Hematopoietic multipotent progenitor cell treated with erythropoietin and hydrocortisone succinate and interleukin-3 and kit ligand, for 17 days (in vitro differentiated cells): ENCODE data around the gene GNE.
A peak's percentile ranks its signal among the peaks of the same experiment; 100 is the strongest.
"Not testable (repeated sequence)": the region's sequence is repeated elsewhere in the genome, so short reads cannot be mapped to it uniquely, and the experiment has no call there.

Experiments used
- DNase-seq: peaks from one replicate; pipeline ENCODE4 v3.0.0-alpha.2; 2015; ENCODE audit warnings: low spot score

GNE gene

DNA sequence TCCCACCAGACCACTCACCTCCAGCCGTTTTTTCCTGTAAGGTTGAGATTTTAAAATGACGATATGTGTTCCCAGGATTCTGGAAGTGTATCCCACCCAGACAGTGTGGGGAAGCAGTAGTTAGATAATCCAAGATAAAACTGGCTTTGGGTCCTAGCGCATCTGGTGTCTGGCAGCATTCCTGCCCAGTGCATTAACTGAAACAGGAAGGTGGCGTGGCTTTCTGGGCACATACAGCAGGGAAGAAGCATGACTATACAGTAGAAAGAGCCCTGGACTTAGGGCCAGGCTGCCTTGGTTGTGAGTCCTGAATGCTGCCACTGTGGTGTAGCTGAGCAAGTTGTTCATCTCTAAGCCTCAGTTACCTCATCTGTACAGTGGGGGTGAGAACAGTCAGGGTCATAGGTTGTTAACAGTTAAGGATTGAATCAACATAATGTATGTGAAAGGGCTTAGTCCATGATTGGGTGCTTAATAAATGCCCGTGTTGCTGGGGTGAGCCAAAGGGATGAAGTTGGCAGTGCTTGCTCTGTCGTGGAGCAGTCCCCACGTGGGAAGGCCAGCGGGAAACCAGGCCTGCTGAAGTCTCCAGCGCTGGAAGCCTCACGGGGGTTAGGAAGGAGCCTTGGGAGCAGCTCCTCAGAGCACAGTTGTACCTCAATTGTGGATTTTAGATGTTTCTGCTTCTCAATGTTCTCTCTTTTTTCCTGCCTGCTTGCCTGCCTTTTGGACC, 49.6 kb downstream of the GNE start:
- no peak for DNase-seq

DNA sequence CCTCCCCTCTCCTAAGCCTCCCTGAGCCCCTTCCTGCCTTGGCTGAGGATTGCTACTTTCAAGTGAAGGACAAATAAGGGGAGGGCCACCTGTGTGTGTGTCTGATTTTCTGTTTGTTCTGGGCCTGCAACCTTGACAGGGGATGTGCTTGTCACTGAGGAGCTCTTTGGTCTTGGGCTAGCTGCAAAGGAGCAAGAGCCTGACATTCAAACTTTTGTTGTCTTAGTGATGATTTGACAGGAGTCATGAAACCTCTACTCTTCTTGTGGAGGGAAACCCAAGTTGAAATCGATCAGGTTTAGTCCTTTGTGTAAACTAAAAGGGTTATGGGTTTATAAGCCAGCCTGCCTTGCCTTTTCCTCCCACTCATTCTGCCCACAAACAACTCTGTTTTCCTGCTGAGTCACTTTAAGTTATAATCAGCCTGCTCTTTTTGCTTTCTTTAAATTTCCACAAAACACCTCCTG, 50.7 kb downstream of the GNE start:
- DNase-seq: peak; percentile 54

DNA sequence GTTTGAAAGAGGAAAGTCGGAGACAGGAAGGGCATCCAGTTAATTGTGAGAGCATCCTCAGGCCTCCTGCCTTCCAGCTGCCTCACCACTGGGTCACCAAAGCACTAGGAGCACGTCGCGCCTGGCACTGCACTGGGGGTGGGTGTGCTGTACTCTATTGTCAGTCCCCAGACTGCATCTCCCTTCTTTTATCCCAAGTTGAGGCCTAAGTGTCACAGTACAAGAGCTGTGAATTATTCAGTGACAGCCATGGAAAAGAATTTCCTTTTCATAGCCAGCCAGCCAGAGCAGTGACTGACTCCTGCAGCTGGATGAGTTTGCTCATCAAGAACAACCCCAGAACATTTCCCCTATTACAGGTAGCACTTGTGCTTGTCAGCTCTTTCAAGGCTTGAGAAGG, 51.2 kb downstream of the GNE start:
- no peak for DNase-seq

DNA sequence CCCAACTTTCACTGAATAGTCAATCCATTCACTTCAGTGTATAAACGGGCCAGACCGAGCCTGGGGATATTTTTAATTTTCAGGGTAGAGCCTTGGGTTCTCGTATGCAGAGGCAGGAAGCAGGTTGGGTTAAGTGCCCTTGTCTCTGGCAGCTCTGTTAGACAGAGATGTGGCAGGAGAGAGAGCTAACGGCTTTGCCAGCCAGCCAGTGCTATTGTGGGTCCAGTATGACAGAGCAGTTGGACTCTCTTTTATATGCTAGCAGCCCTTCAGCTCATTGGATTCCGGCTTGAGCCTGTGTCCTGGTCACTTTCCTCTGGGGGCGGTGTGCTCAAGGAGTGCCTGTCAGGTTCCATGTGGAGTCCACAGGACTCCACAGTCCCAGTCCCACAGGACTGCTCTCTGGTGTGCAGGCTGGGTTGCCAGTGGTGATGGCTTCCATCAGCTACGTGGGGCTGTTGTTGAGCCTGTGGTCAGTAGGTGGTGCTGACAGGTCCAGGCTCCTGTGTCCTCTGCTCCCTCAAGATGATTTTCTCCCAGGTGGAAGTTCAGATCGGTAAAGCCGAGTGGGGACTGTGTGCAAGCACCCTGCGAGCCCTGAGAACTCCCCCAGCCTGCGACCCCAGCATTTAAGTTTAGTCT, 53.2 kb downstream of the GNE start:
- no peak for DNase-seq

DNA sequence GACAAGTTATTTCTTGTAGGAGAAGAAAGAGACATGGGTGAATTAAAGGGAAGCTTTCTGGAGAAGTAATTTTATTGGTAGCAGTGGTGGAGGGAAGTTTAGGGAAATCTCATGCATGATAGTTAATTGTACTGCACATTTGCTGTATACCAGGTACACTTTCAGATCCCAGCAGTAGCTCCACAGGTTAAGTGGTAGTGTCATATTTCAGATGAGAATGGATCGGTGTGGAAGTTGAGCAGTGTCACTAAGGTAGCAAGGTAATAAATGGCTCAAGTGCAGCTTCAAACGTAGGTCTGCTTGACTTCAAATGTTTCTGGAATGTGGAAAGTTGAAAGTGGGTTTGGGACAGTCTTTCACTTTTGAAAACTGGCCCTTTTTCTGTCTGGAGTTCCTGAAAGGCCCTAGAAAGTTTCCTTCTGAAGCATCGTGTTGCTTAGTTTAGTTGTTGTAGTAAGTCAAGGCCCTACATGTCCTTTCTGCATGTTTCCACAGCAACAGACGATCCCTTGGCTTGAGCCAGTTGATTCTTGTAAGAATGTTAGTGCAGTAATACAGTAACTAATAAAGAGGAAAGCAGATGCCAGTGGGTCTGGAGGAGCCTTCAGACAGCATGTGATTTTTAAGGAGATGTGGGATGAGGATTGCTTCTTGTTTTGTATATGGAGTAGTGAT, 63.8 kb downstream of the GNE start:
- DNase-seq: no peak

DNA sequence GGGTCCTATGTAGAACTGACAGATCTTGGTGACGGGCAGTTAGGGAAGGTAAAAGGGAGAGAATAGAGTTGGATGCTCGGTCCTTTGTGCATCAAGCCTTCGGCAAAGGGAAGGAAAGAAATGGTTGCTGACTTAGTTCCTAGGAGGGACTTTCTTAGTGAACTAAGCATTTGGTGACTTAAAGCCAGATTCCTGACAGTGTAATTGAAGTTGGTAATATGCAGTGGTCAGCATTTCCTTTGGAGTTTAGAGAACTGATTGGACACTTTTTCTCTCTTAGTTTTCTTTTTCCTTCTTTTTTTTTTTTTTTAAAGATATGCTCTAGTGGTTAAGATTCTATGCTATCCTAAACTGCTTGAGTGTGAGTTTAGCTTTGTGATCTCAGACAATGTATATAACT, 65.2 kb downstream of the GNE start:
- DNase-seq: no peak

DNA sequence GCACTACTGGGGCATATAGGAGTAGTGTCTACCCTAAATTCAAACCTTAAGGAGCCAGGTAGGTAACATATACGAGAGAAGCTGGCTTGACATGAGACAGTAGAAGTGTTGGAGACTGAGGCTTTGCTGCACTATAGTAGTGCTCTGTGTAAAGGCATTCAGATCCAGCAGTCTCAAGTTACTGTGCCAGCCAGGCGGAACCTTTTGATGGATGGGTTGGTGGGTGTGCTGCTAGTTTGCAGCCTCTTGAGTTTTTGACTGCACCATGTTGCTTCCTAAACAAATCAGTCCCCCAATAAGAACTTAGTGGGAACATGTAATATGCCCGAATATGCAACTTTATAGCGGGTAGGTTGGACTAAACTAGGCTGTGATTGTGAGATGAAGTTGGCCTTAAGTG, 66.1 kb downstream of the GNE start:
- no peak for DNase-seq

DNA sequence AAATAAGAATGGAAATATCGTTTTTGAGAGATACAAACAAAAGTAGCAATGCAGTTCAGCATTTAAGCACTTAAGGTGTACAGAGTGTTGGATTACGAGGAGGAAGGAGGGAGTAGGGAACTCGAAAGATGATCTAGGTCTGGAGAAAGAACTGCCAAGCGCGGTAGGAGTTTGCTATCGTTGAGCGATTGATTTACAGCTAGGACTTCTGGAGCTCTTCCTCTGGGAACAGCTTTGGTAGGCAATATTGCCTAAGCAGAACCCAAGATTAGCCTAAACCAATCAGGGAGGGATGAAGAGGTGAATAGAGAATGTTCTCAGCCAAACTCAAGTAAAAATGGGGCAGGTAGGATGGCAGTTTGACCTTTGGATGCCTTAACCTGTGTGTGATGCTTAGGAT, 66.6 kb downstream of the GNE start:
- peak; percentile 26 for DNase-seq

DNA sequence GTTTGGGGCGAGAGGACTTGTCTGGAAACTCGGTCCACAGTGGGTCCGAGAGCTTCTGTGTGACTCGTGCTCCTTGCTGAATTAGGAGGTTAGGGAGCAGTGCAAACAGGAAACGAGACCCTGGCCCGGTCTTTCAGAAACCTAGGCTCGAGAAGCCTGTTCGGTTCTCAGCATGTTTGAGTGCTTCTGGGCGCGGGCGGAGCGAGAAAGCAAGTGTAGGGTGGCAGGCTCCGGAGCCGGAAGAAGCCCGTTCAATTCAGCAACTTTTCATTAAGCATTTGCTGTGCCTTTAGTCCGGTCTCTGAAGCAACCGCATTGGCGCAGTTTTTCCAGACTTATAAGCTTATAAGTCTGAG, 67.0 kb downstream of the GNE start:
- peak; percentile 41 for DNase-seq

DNA sequence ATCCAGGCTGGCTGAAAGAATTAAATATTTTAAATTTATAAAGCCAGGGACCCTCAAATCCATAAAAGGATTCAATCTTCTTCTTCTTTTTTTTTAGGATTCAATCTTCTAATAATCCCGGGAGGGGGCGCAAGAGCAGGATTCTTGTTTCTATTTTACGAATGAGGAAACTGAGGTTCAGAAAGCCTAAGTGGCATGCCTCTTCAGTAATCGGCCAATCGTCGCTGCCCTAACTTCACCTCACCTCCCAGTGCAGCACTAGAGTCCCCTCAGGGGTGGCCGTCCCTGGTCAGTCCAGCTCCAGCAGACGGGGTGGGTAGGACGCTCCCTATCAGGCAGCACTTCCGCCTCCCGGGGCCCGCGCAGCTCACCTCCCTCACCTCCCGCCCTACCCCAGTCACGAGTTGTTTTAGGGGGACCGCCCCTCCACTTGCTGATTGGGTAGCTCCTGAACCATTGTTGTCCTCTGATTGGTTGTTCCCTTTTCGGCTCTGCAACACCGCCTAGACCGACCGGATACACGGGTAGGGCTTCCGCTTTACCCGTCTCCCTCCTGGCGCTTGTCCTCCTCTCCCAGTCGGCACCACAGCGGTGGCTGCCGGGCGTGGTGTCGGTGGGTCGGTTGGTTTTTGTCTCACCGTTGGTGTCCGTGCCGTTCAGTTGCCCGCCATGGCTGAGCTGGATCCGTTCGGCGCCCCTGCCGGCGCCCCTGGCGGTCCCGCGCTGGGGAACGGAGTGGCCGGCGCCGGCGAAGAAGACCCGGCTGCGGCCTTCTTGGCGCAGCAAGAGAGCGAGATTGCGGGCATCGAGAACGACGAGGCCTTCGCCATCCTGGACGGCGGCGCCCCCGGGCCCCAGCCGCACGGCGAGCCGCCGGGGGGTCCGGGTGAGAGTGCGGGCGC, 67.6 kb downstream of the GNE start, which contains the start of gene CLTA:
Gene CLTA, plus strand, starts transcription at position 534 of the 902 bp plus-strand sequence. Its CDS starts 136 bp downstream, at position 670.
- peak; percentile 98 for DNase-seq

DNA sequence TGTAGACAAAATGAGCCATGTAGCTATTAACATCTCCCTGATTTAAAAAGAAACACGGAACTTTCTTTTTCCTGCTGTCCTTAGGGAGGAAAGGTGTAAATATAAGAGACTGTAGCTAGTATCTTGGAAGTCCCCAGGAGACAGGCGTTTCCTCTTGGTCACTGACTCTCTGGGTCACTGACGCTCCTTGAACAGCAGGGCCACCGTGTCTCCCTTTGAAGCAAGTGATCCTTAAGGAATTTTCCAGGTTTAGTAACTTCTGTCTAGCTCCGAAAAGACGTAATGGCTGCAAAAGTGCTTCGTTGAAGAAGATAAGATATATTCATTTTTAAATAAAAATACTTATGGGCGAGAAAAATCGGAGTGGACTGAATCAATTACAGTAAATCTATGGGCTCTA, 68.3 kb downstream of the GNE start:
- no peak for DNase-seq

DNA sequence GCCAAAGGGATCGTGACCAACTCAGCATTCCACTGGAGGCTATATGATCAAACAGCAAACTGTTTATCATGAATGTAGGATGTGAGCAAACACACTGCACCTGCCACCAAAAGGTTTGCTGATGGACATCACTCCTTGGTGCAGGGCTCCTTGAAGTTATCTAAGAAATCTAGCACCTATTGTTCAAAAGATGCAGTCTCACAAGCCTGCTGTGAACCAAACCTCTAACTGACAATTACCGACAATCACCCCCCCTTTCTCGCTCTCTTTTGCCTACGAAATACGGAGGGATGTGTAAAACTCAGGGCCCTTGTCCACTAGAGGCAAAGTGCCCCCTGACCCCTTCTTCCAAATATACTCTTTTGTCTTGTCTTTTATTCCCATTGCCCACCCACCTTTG, 70.0 kb downstream of the GNE start:
- no peak for DNase-seq

DNA sequence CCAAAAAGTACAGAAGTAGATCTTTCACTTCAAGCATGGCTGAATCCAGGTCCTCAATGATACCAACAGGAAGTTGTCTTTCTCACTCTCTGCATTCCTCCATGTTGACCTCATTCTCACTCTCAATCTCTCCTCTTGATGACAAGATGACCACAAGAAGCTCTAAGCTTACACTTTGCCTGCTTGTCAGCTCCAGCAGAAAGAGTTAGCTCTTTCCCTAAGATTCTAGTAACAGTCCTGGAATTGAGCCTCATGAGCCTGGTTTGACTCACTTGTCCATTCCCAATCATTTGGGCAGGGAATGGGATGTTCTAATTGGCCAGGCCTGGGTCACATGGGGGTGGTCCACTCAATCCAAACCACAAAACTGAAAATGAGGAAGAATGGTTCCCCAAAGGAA, 70.8 kb downstream of the GNE start:
- DNase-seq: no peak

DNA sequence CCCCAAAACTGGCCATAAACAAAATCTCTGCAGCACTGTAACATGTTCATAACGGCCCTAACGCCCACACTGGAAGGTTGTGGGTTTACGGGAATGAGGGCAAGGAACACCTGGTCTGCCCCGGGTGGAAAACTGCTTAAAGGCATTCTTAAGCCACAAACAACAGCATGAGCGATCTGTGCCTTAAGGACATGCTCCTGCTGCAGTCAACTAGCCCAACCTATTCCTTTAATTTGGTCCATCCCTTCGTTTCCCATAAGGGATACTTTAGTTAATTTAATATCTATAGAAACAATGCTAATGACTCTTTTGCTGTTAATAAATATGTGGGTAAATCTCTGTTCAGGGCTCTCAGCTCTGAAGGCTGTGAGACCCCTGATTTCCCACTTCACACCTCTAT, 78.0 kb downstream of the GNE start:
- not testable (repeated sequence) for DNase-seq

DNA sequence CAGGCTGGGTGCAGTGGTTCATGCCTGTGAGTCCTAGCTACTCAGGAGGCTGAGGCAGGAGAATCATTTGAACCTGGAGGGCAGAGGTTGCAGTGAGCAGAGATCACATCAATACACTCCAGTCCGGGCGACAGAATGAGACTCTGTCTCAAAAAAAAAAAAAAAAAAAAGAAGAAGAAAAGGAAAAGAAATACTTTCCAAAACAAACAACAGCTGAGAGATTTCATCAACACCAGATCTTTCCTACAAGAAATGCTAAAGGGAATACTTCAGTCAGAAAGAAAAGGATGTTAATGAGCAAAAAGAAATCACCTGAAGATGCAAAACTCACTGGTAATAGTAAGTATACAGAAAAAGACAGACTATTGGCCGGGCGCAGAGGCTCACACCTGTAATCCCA, 80.7 kb downstream of the GNE start:
- no peak for DNase-seq

DNA sequence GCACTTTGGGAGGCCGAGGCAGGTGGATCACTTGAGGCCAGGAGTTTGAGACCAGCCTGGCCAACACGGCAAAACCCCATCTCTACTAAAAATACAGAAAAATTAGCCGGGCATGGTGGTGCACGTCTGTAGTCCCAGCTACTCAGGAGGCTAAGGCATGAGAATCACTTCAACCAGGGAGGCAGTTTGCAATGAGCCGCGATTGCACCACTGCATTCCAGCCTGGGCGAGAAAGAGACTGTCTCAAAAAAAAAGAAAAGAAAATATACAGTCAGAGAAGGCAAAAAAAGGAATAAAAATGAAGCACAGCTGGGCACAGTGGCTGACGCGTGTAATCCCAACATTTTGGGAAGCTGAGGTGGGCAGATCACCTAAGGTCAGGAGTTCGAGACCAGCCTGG, 81.8 kb downstream of the GNE start:
- not testable (repeated sequence) for DNase-seq

DNA sequence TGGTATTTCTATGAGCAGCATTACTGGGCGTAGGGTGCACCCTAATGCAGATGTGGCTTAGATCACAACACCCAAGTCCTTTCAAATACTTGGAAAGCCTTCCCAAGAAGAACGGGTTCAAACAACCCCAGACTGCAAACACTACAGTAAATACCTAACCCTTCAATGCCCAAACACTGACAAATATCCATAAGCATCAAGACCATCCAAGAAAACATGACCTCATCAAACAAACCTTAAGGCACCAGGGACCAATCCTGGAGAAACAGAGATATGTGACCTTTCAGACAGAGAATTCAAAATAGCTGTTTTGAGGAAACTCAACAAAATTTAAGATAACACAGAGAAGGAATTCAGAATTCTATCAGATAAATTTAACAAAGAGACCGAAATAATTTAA, 83.0 kb downstream of the GNE start:
- DNase-seq: not testable (repeated sequence)

DNA sequence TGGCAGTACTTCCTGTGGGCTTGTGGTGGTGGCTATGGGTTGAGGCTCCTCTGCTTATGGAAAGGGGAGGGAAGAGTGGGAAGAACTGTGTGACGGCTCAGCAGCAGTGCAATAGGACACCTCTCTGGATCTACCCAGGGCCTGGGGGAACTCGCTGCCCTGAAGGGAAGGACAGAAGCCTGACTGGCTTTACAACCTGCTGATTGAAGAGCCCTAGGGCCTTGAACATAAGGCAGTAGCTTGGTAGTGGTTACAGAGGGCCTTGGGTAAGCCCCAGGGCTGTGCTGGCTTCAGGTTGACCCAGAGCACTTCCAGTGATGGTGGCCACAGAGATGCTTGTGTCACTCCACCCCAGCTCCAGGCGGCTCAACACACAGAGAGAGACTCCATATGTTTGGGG, 83.5 kb downstream of the GNE start:
- no peak for DNase-seq

DNA sequence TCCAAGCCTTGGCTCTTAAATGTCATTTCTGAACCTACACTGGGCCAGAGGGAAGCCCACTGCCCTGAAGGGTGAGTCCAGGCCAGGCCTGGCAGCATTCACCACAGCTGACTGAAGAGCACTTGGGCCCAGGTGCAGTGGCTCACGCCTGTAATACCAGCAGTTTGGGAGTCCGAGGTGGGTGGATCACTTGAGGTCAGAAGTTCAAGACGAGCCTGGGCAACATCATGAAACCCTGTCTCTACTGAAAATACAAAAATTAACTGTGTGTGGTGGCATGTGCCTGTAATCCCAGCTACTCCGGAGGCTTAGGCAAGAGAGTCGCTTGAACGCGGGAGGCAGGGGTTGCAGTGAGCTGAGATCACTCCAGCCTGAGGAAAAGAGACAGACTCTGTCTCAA, 84.0 kb downstream of the GNE start:
- DNase-seq: no peak

DNA sequence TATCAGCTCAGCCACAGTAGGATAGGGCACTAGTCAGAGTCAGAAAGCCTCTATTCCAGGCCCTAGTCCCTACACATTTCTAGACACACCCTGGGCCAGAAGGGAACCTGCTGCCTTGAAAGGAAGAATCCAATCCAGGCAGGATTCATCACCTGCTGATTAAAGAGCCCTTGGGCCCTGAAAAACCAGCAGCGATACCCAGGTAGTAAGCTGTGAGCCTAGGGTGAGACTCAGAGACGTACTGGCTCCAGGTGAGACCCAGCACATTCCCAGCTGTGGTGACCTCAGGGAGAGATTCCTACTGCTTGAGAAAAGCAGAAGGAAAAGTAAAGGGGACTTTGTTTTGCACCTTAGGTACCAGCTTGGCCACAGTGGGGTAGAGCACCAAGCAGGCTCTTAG, 84.4 kb downstream of the GNE start:
- DNase-seq: no peak

DNA sequence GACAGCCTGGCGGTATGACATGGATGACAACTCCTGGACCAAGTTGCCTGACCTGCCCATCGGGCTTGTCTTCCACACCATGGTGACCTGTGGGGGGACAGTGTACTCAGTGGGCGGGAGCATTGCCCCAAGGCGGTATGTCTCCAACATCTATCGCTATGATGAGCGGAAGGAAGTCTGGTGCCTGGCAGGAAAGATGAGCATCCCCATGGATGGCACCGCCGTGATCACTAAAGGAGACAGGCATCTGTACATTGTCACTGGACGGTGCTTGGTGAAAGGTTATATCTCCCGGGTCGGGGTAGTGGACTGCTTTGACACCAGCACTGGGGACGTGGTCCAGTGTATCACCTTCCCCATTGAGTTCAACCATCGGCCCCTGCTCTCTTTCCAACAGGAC, 87.7 kb downstream of the GNE start:
- DNase-seq: no peak

DNA sequence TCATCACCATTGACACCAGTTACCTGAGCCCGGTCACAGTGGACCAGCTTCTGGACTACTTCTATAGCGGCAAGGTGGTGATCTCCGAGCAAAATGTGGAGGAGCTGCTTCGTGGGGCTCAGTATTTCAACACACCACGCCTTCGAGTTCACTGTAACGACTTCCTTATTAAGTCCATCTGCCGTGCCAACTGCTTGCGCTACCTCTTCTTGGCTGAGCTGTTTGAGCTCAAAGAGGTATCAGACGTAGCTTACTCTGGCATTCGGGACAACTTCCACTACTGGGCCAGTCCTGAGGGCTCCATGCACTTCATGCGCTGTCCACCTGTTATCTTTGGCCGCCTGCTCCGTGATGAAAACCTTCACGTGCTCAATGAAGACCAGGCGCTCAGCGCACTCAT, 88.5 kb downstream of the GNE start:
- no peak for DNase-seq
